ENCODE results near the gene MAGT1. TPM values are rescaled to one million over a fixed set of nuclear protein-coding genes. Genes with fewer than 3 reads are reported as not detected.

Gene MAGT1
- total and polyA plus RNA-seq, 4 donors, result 29.0 to 121 (median 58.0) TPM

DNA sequence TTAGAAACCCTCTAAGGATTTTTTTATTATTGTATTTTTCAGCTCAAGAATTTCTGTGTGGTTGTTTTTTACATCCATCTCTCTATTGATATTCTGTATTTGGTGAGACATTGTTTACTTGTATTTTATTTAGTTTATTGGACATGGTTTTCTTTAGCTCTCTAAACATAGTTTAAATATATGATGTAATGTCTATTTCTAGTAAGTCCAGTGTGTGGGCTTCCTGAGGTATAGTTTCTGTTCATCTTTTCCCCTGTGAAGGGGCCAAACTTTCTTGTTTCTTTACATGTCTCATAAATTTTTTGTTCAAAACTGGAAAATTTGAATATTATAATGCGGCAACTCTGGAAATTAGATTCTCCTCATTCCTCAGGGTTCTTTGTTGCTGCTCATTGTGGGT, 81.0 kb downstream of the MAGT1 start:
- Histone ChIP-seq H3K36me3 (ENCODE audit: control insufficient read depth in 4 of 4, insufficient read depth in 3 of 4, low read depth in 1 of 4, low read length in 3 of 4) (no peaks in the 10 kb centered on the region), H3K9ac (ENCODE audit: low read depth in 1 of 2, low read length in 2 of 2) (no peak overlapping the region), H3K27ac (ENCODE audit: low read depth in 1 of 2, low read length in 2 of 2) (no peak overlapping the region), H3K27me3 (ENCODE audit: control insufficient read depth in 4 of 4, insufficient read depth in 4 of 4, low read length in 3 of 4) (no peaks in the 10 kb centered on the region), H3K9me3 (ENCODE audit: control insufficient read depth in 4 of 4, low read length in 3 of 4) (no peaks in the 10 kb centered on the region), H3K4me3 (ENCODE audit: low read depth in 1 of 3, low read length in 3 of 3) (no peak overlapping the region), H3K4me1 (ENCODE audit: control insufficient read depth in 4 of 4, insufficient read depth in 4 of 4, low read length in 3 of 4) (no peaks in the 10 kb centered on the region)
- DNase-seq (ENCODE audit: low spot score), result no peak
- 98% methylated on average over 1 of the region's 1 CpG for WGBS
- TF ChIP-seq NR2F2 (IDR thresholded peaks at IDR 0.05) (no peak), YY1 (IDR thresholded peaks at IDR 0.05) (no peak), RAD21 (IDR thresholded peaks at IDR 0.05) (no peak), GABPA (IDR thresholded peaks at IDR 0.05 in 1 of 2, conservative IDR thresholded peaks at IDR 0.05 in 1 of 2) (no peak), JUND (IDR thresholded peaks at IDR 0.05) (no peak), SP1 (IDR thresholded peaks at IDR 0.05) (no peak), EGR1 (IDR thresholded peaks at IDR 0.05; ENCODE audit: low read depth in 2 of 2) (no peak), FOXA2 (IDR thresholded peaks at IDR 0.05) (no peak), HNF4A (conservative IDR thresholded peaks at IDR 0.05) (no peak), RXRA (IDR thresholded peaks at IDR 0.05) (no peak), FOXA1 (IDR thresholded peaks at IDR 0.05) (no peak), HNF4G (IDR thresholded peaks at IDR 0.05) (no peak)
- TF ChIP-seq, protein P1, sequence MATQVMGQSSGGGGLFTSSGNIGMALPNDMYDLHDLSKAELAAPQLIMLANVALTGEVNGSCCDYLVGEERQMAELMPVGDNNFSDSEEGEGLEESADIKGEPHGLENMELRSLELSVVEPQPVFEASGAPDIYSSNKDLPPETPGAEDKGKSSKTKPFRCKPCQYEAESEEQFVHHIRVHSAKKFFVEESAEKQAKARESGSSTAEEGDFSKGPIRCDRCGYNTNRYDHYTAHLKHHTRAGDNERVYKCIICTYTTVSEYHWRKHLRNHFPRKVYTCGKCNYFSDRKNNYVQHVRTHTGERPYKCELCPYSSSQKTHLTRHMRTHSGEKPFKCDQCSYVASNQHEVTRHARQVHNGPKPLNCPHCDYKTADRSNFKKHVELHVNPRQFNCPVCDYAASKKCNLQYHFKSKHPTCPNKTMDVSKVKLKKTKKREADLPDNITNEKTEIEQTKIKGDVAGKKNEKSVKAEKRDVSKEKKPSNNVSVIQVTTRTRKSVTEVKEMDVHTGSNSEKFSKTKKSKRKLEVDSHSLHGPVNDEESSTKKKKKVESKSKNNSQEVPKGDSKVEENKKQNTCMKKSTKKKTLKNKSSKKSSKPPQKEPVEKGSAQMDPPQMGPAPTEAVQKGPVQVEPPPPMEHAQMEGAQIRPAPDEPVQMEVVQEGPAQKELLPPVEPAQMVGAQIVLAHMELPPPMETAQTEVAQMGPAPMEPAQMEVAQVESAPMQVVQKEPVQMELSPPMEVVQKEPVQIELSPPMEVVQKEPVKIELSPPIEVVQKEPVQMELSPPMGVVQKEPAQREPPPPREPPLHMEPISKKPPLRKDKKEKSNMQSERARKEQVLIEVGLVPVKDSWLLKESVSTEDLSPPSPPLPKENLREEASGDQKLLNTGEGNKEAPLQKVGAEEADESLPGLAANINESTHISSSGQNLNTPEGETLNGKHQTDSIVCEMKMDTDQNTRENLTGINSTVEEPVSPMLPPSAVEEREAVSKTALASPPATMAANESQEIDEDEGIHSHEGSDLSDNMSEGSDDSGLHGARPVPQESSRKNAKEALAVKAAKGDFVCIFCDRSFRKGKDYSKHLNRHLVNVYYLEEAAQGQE (IDR thresholded peaks at IDR 0.05), result no peak
- TF ChIP-seq, protein P2, sequence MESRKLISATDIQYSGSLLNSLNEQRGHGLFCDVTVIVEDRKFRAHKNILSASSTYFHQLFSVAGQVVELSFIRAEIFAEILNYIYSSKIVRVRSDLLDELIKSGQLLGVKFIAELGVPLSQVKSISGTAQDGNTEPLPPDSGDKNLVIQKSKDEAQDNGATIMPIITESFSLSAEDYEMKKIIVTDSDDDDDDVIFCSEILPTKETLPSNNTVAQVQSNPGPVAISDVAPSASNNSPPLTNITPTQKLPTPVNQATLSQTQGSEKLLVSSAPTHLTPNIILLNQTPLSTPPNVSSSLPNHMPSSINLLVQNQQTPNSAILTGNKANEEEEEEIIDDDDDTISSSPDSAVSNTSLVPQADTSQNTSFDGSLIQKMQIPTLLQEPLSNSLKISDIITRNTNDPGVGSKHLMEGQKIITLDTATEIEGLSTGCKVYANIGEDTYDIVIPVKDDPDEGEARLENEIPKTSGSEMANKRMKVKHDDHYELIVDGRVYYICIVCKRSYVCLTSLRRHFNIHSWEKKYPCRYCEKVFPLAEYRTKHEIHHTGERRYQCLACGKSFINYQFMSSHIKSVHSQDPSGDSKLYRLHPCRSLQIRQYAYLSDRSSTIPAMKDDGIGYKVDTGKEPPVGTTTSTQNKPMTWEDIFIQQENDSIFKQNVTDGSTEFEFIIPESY (IDR thresholded peaks at IDR 0.05), result no peak
- TF ChIP-seq, protein P3, sequence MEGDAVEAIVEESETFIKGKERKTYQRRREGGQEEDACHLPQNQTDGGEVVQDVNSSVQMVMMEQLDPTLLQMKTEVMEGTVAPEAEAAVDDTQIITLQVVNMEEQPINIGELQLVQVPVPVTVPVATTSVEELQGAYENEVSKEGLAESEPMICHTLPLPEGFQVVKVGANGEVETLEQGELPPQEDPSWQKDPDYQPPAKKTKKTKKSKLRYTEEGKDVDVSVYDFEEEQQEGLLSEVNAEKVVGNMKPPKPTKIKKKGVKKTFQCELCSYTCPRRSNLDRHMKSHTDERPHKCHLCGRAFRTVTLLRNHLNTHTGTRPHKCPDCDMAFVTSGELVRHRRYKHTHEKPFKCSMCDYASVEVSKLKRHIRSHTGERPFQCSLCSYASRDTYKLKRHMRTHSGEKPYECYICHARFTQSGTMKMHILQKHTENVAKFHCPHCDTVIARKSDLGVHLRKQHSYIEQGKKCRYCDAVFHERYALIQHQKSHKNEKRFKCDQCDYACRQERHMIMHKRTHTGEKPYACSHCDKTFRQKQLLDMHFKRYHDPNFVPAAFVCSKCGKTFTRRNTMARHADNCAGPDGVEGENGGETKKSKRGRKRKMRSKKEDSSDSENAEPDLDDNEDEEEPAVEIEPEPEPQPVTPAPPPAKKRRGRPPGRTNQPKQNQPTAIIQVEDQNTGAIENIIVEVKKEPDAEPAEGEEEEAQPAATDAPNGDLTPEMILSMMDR (IDR thresholded peaks at IDR 0.05; ENCODE audit: low read depth, low read length, missing input control), result no peak
- TF ChIP-seq, protein P4, sequence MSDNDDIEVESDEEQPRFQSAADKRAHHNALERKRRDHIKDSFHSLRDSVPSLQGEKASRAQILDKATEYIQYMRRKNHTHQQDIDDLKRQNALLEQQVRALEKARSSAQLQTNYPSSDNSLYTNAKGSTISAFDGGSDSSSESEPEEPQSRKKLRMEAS (IDR thresholded peaks at IDR 0.05), result no peak

DNA sequence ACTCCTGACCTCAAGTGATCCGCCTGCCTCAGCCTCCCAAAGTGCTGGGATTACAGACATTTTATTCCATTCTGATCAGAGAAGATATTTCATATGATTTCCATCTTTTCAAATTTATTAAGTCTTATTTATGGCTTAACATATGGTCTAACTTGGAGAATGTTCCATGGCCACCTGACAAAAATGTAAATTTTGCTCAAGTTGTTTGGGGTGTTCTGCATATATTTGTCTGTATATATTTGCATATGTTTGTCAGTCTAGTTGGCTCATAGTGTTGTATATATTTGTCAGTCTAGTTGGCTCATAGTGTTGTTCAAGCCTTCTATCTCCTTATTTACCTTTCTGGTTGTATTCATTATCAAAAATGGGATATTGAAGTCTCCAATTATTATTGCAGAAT, 93.0 kb downstream of the MAGT1 start:
- no peak overlapping the region for H3K9ac ChIP-seq (ENCODE audit: low read depth in 1 of 2, low read length in 2 of 2)
- no peaks in the 10 kb centered on the region for H3K27me3 ChIP-seq (ENCODE audit: control insufficient read depth in 4 of 4, insufficient read depth in 4 of 4, low read length in 3 of 4)
- H3K36me3 ChIP-seq (ENCODE audit: control insufficient read depth in 4 of 4, insufficient read depth in 3 of 4, low read depth in 1 of 4, low read length in 3 of 4), result no peaks in the 10 kb centered on the region
- H3K9me3 ChIP-seq (ENCODE audit: control insufficient read depth in 4 of 4, low read length in 3 of 4), result no peaks in the 10 kb centered on the region
- no peak for DNase-seq (ENCODE audit: low spot score)
- no peaks in the 10 kb centered on the region for H3K4me1 ChIP-seq (ENCODE audit: control insufficient read depth in 4 of 4, insufficient read depth in 4 of 4, low read length in 3 of 4)
- H3K27ac ChIP-seq (ENCODE audit: low read depth in 1 of 2, low read length in 2 of 2), result no peak overlapping the region
- no peak overlapping the region for H3K4me3 ChIP-seq (ENCODE audit: low read depth in 1 of 3, low read length in 3 of 3)
- 76% methylated on average over 1 of the region's 1 CpG for WGBS
- no peak for TF ChIP-seq YY1 (IDR thresholded peaks at IDR 0.05)
- TF ChIP-seq RAD21 (IDR thresholded peaks at IDR 0.05), result no peak
- no peak for TF ChIP-seq FOXA1 (IDR thresholded peaks at IDR 0.05)
- no peak for TF ChIP-seq NR2F2 (IDR thresholded peaks at IDR 0.05)
- TF ChIP-seq SP1 (IDR thresholded peaks at IDR 0.05), result no peak
- TF ChIP-seq, protein P2 (IDR thresholded peaks at IDR 0.05), result no peak
- TF ChIP-seq TAF1 (conservative IDR thresholded peaks at IDR 0.05), result no peak
- TF ChIP-seq, protein P1 (IDR thresholded peaks at IDR 0.05), result no peak
- no peak for TF ChIP-seq GABPA (IDR thresholded peaks at IDR 0.05 in 1 of 2, conservative IDR thresholded peaks at IDR 0.05 in 1 of 2)
